Suprapubic skin (tissue), 4 donors: Measurements from ENCODE around the gene THRB. TPM values are rescaled to one million over a fixed set of nuclear protein-coding genes. Genes with fewer than 3 reads are reported as not detected.

Experiments
- DNase-seq, 2 donors: peaks; one replicate each; pipeline ENCODE4 v3.0.0-alpha.2; 2019; ENCODE audit warnings: low spot score in 2 of 2
- H3K27ac ChIP-seq: fragments of 200-600 bp; sonication (generic); one replicate; pipeline ENCODE4 v1.5.1; 2019
- H3K27me3 ChIP-seq: fragments of 200-600 bp; sonication (generic); one replicate; pipeline ENCODE4 v1.5.1; 2019
- H3K36me3 ChIP-seq: fragments of 200-600 bp; sonication (generic); one replicate; pipeline ENCODE4 v1.5.1; 2019
- H3K4me1 ChIP-seq: fragments of 200-600 bp; sonication (generic); one replicate; pipeline ENCODE4 v1.5.1; 2019
- H3K4me3 ChIP-seq: fragments of 200-600 bp; sonication (generic); one replicate; pipeline ENCODE4 v1.5.1; 2019; ENCODE audit warnings: mild to moderate bottlenecking
- H3K9me3 ChIP-seq: fragments of 200-600 bp; sonication (generic); one replicate; pipeline ENCODE4 v1.5.1; 2019
- EP300 ChIP-seq: sonication (generic); formaldehyde crosslinking; IDR thresholded peaks from one replicate; pipeline ENCODE4 v1.6.1; 2017; ENCODE audit warnings: antibody characterized with exemption
- POLR2A ChIP-seq, 2 donors: fragments of 450-650 bp; IDR thresholded peaks; one replicate each; pipeline ENCODE4 v1.6.1; 2017; ENCODE audit warnings: antibody characterized with exemption in 2 of 2, mild to moderate bottlenecking in 2 of 2, moderate library complexity in 2 of 2
- POLR2AphosphoS5 ChIP-seq, 3 donors: sonication (generic); formaldehyde crosslinking; IDR thresholded peaks; one replicate each; pipeline ENCODE4 v1.6.1; 2017; ENCODE audit warnings: antibody characterized with exemption in 3 of 3
- WGBS: methylation state at CpG from one replicate; pipeline ENCODE4 v1.1.5; 2018; 5-methylcytosine and 5-hydroxymethylcytosine counted together
- total RNA-seq, 4 donors: library from RNA; depleted of rRNA; stranded (reverse); fragments of >200 nt; gene quantifications; one replicate each; pipeline ENCODE4 v1.1.0, GENCODE V29; 2016
- TF ChIP-seq, protein P1 (sequence below), 2 donors: fragments of 200-600 bp in 1 of 2; fragments of 450-650 bp in 1 of 2; sonication (generic) in 1 of 2; IDR thresholded peaks; one replicate each; pipeline ENCODE4 v1.5.1; 2016 to 2019; ENCODE audit warnings: antibody characterized with exemption in 2 of 2, mild to moderate bottlenecking in 1 of 2, moderate library complexity in 1 of 2

Gene THRB
- total RNA-seq, 4 donors from 2014 or later = 16.6 to 32.9 (median 24.4) TPM

DNA sequence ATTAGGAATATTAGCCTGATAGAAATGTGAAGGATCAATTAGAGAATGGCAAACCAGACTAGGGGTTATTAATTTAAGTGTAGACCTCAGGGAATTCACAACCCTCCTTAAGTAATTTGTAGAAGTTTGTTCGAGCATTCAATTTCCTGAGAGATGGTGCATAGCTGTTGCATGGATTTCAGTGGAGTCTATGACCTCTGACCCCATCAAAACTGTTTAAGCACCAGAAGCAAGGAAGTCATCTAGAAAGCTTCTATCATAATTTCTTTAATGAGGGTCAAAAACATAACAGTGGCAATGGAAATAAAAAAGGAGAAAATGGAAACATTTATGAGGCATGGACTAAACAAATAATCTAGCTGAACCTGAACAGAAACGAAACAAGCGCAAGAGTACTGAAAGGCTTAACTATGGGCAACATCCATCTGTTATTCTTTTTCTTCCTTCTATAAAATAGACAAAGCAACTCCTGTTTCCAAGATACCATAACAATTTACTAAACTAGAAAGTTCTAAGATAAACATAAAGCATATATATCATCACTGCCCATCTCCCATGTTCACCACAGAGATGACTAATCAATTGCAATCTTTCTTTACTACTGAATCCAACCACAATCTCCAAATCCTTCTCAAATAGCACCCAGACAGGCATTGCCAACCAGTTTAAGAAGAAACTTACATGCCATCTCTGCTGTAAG lies 151.4 kb downstream of the THRB start:
- no peak for DNase-seq
- H3K27ac ChIP-seq = no peak overlapping the region
- peaks cover 21% of the 10 kb centered on the region for H3K4me1 ChIP-seq
- no peaks in the 10 kb centered on the region for H3K36me3 ChIP-seq
- H3K27me3 ChIP-seq = no peaks in the 10 kb centered on the region
- no peak overlapping the region for H3K4me3 ChIP-seq
- H3K9me3 ChIP-seq = no peaks in the 10 kb centered on the region
- TF ChIP-seq EP300 = no peak
- TF ChIP-seq, protein P1, sequence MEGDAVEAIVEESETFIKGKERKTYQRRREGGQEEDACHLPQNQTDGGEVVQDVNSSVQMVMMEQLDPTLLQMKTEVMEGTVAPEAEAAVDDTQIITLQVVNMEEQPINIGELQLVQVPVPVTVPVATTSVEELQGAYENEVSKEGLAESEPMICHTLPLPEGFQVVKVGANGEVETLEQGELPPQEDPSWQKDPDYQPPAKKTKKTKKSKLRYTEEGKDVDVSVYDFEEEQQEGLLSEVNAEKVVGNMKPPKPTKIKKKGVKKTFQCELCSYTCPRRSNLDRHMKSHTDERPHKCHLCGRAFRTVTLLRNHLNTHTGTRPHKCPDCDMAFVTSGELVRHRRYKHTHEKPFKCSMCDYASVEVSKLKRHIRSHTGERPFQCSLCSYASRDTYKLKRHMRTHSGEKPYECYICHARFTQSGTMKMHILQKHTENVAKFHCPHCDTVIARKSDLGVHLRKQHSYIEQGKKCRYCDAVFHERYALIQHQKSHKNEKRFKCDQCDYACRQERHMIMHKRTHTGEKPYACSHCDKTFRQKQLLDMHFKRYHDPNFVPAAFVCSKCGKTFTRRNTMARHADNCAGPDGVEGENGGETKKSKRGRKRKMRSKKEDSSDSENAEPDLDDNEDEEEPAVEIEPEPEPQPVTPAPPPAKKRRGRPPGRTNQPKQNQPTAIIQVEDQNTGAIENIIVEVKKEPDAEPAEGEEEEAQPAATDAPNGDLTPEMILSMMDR (IDR thresholded peaks at IDR 0.05) = no peak
- no peak for TF ChIP-seq POLR2AphosphoS5 (IDR thresholded peaks at IDR 0.05)
- no peak for TF ChIP-seq POLR2A (IDR thresholded peaks at IDR 0.05)
- WGBS = 91% methylated on average over 3 of the region's 3 CpGs

DNA sequence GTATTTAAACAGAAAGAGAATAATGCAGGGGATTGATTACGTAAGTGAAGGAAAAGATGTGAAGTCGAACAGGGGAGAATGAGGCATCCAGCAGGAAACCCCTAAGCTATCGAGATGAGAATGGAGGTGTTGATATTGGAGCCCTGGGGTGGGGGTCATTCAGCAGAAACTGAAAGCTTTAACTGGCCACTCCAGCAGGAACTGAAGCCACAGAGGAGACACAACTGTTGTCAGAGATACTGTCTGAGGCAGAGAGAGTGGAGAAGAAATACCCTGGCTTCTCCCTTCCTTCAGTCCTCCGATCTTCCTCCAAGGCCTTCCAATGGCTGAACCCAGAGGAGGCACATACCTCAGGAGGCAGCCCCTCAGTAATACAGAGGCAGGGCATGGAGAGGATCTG lies 152.4 kb downstream of the THRB start:
- Histone ChIP-seq H3K27ac (no peak overlapping the region), H3K9me3 (no peaks in the 10 kb centered on the region), H3K27me3 (no peaks in the 10 kb centered on the region), H3K4me1 (peaks cover 21% of the 10 kb centered on the region), H3K36me3 (no peaks in the 10 kb centered on the region), H3K4me3 (no peak overlapping the region)
- DNase-seq = no peak
- WGBS = 93% methylated on average over 4 of the region's 4 CpGs
- no peak for TF ChIP-seq POLR2AphosphoS5 (IDR thresholded peaks at IDR 0.05)
- no peak for TF ChIP-seq POLR2A (IDR thresholded peaks at IDR 0.05)
- TF ChIP-seq, protein P1 (IDR thresholded peaks at IDR 0.05) = no peak
- TF ChIP-seq EP300 = no peak

DNA sequence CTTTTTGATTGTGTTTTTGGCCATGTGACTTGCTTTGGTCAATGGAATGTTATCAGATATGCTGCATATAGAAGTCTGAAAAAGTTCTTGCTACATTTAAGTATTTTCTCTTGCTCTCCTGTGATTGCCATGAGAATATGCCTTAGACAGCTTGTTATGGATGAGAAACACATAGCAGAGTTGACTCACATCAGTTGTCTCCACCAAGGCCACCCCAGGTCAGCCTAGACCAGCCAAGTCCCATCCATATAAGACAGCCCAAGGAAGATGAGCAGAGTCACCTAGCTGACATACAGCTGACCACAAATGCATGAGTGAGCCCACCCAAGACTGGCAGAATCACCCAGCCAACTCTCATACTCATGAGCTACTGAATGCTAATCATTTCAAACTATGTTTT lies 153.0 kb downstream of the THRB start:
- DNase-seq = no peak
- no peak overlapping the region for H3K27ac ChIP-seq
- no peak for TF ChIP-seq POLR2A (IDR thresholded peaks at IDR 0.05)
- TF ChIP-seq, protein P1 (IDR thresholded peaks at IDR 0.05) = no peak
- TF ChIP-seq POLR2AphosphoS5 (IDR thresholded peaks at IDR 0.05) = no peak
- TF ChIP-seq EP300 = no peak
- no peaks in the 10 kb centered on the region for H3K36me3 ChIP-seq
- H3K4me3 ChIP-seq = no peak overlapping the region
- H3K4me1 ChIP-seq = peaks cover 21% of the 10 kb centered on the region
- H3K27me3 ChIP-seq = no peaks in the 10 kb centered on the region
- no peaks in the 10 kb centered on the region for H3K9me3 ChIP-seq

DNA sequence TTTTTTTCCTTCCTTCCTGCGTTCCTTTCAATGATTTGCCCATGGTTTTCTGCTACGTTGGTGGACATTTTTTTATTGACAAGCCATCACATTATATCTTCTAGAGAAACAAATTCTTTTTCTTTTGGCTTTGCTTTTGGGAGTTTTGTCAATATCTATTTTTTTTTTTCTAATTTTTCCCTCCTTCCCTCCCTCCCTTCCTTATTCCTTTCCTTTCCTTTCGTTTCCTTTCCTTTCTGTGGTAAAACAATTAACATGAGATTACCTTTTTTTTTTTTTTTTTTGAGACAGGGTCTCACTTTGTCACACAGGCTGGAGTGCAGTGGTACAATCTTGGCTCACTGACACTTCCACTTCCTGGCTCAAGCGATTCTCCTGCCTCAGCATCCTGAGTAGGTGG lies 153.7 kb downstream of the THRB start:
- no peaks in the 10 kb centered on the region for H3K9me3 ChIP-seq
- 91% methylated on average over 4 of the region's 4 CpGs for WGBS
- no peaks in the 10 kb centered on the region for H3K36me3 ChIP-seq

DNA sequence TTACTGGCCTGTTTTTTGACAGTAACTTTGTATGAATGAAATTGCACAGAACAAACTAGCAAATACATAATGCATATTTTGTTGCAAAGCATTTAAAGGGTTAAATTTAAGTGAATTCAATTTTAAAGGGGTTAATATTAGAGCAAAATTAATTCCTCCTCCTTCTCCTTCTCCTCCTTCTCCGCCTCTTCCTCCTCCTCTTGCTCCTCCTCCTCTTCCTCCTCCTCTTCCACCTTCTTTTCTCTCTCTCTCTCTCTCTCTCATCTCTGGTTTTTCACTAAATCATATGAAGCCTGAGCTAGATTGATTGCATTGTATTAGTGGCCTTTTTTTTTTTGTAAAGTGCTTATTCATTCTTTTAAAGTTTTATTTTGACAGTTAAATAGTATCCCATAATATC lies 154.5 kb downstream of the THRB start:
- Histone ChIP-seq H3K36me3 (no peaks in the 10 kb centered on the region), H3K27ac (no peak overlapping the region), H3K9me3 (no peaks in the 10 kb centered on the region), H3K4me3 (no peak overlapping the region), H3K4me1 (peaks cover 19% of the 10 kb centered on the region), H3K27me3 (no peaks in the 10 kb centered on the region)
- no peak for TF ChIP-seq POLR2A (IDR thresholded peaks at IDR 0.05)
- TF ChIP-seq EP300 = no peak
- TF ChIP-seq, protein P1 (IDR thresholded peaks at IDR 0.05) = no peak
- no peak for TF ChIP-seq POLR2AphosphoS5 (IDR thresholded peaks at IDR 0.05)
- no peak for DNase-seq
- WGBS = 55% methylated on average over 1 of the region's 1 CpG

More for the DNA sequence above, 153.7 kb downstream of the THRB start:
- Histone ChIP-seq H3K4me3 (no peak overlapping the region), H3K27ac (no peak overlapping the region), H3K27me3 (no peaks in the 10 kb centered on the region), H3K4me1 (peaks cover 19% of the 10 kb centered on the region)
- TF ChIP-seq, protein P1 (IDR thresholded peaks at IDR 0.05) = no peak
- TF ChIP-seq POLR2A (IDR thresholded peaks at IDR 0.05) (no peak), POLR2AphosphoS5 (IDR thresholded peaks at IDR 0.05) (no peak), EP300 (no peak)
- no peak for DNase-seq
